ENCODE data around the gene NRL.

- TF ChIP-seq FOXP2 (optimal IDR thresholded peaks at IDR 0.05; ENCODE audit: control extremely low read depth, extremely low read length, insufficient read depth) (no peak), EZH2 (IDR thresholded peaks at IDR 0.05) (no peak), POLR2AphosphoS5 (IDR thresholded peaks at IDR 0.05; ENCODE audit: borderline replicate concordance, low read depth, low read length) (no peak)
Measured at GRCh38 chr14:24098927-24099813, 15.6 kb downstream of the NRL start.

Measured in SK-N-MC (cell line).